H9 (cell line): Measurements from ENCODE around the gene IGFBP1. TPM values are rescaled to one million over a fixed set of nuclear protein-coding genes. Genes with fewer than 3 reads are reported as not detected.

Experiments
- DNase-seq: peaks from one replicate; pipeline ENCODE4 v3.0.0-alpha.2; 2017
- H2AFZ ChIP-seq: one replicate; pipeline ENCODE4 v1.6.1; 2013; ENCODE audit warnings: mild to moderate bottlenecking, low read length, control low read depth, moderate library complexity
- H2AK5ac ChIP-seq: 2 replicates; pipeline ENCODE4 v1.6.1; 2013; ENCODE audit warnings: low read length, control low read depth, mixed read lengths; ENCODE audit not compliant: insufficient read length
- H2BK120ac ChIP-seq: one replicate; pipeline ENCODE4 v1.6.1; 2013; ENCODE audit warnings: low read depth, mild to moderate bottlenecking, low read length, control low read depth, inconsistent platforms; ENCODE audit not compliant: poor library complexity, severe bottlenecking
- H2BK12ac ChIP-seq: 2 replicates; pipeline ENCODE4 v1.6.1; 2013; ENCODE audit warnings: low read length, control low read depth, mixed read lengths, low read depth; ENCODE audit not compliant: insufficient read length
- H2BK15ac ChIP-seq: 2 replicates; pipeline ENCODE4 v1.6.1; 2013; ENCODE audit warnings: low read depth, low read length, control low read depth
- H2BK20ac ChIP-seq: one replicate; pipeline ENCODE4 v1.6.1; 2013; ENCODE audit warnings: low read depth, mild to moderate bottlenecking, low read length, control low read depth, inconsistent platforms; ENCODE audit not compliant: poor library complexity, severe bottlenecking
- H2BK5ac ChIP-seq: 2 replicates; pipeline ENCODE4 v1.6.1; 2013; ENCODE audit warnings: low read length, control low read depth, mixed read lengths; ENCODE audit not compliant: insufficient read length
- H3K14ac ChIP-seq: 2 replicates; pipeline ENCODE4 v1.6.1; 2013; ENCODE audit warnings: low read length, control low read depth; ENCODE audit not compliant: insufficient read depth
- H3K18ac ChIP-seq: 2 replicates; pipeline ENCODE4 v1.6.1; 2013; ENCODE audit warnings: low read depth, mild to moderate bottlenecking, mixed read lengths, low read length, control low read depth; ENCODE audit not compliant: insufficient read length
- H3K23ac ChIP-seq: 2 replicates; pipeline ENCODE4 v1.6.1; 2013; ENCODE audit warnings: low read length, control low read depth, mixed read lengths, low read depth; ENCODE audit not compliant: insufficient read length
- H3K23me2 ChIP-seq: 2 replicates; pipeline ENCODE4 v1.6.1; 2013; ENCODE audit warnings: low read depth, mild to moderate bottlenecking, mixed read lengths, low read length, control low read depth; ENCODE audit not compliant: insufficient read length, poor library complexity, severe bottlenecking
- H3K27ac ChIP-seq: 2 replicates; pipeline ENCODE4 v1.5.1; 2013; ENCODE audit warnings: low read length, control low read depth, mixed read lengths, low read depth; ENCODE audit not compliant: insufficient read length
- H3K27me3 ChIP-seq: 2 replicates; pipeline ENCODE4 v1.6.1; 2013; ENCODE audit warnings: low read length, control low read depth, inconsistent platforms; ENCODE audit not compliant: insufficient read depth
- H3K4ac ChIP-seq: 2 replicates; pipeline ENCODE4 v1.6.1; 2013; ENCODE audit warnings: low read depth, mild to moderate bottlenecking, control low read depth, inconsistent platforms, low read length, moderate library complexity
- H3K4me1 ChIP-seq: 2 replicates; pipeline ENCODE4 v1.6.1; 2013; ENCODE audit warnings: low read length, control low read depth, inconsistent platforms; ENCODE audit not compliant: insufficient read depth
- H3K4me2 ChIP-seq: 2 replicates; pipeline ENCODE4 v1.6.1; 2013; ENCODE audit warnings: low read length, control low read depth, mixed read lengths; ENCODE audit not compliant: insufficient read length, insufficient read depth
- H3K56ac ChIP-seq: 2 replicates; pipeline ENCODE4 v1.6.1; 2013; ENCODE audit warnings: low read depth, mild to moderate bottlenecking, mixed read lengths, low read length, control low read depth; ENCODE audit not compliant: insufficient read length
- H3K79me1 ChIP-seq: 2 replicates; pipeline ENCODE4 v1.6.1; 2013; ENCODE audit warnings: low read depth, mild to moderate bottlenecking, moderate library complexity, low read length, control low read depth, inconsistent platforms; ENCODE audit not compliant: insufficient read depth, poor library complexity, severe bottlenecking
- H3K79me2 ChIP-seq: 2 replicates; pipeline ENCODE4 v1.6.1; 2013; ENCODE audit warnings: low read length, control low read depth, inconsistent platforms; ENCODE audit not compliant: insufficient read depth
- H3K9ac ChIP-seq: 2 replicates; pipeline ENCODE4 v1.6.1; 2013; ENCODE audit warnings: low read length, control low read depth, mixed read lengths; ENCODE audit not compliant: insufficient read length; ENCODE audit errors: extremely low read depth
- H3K9me3 ChIP-seq: one replicate; pipeline ENCODE4 v1.6.1; 2013; ENCODE audit warnings: low read depth, low read length, inconsistent platforms; ENCODE audit not compliant: control insufficient read depth
- H3T11ph ChIP-seq: one replicate; pipeline ENCODE4 v1.6.1; 2013; ENCODE audit warnings: mild to moderate bottlenecking, low read length, control low read depth, inconsistent platforms
- H4K20me1 ChIP-seq: one replicate; pipeline ENCODE4 v1.6.1; 2013; ENCODE audit not compliant: control insufficient read depth, insufficient read length, insufficient read depth
- H4K5ac ChIP-seq: 2 replicates; pipeline ENCODE4 v1.6.1; 2013; ENCODE audit warnings: low read depth, mild to moderate bottlenecking, mixed read lengths, low read length, control low read depth; ENCODE audit not compliant: insufficient read length
- H4K8ac ChIP-seq: replicated peaks from 2 replicates; pipeline ENCODE4 v1.6.1; 2013; ENCODE audit warnings: low read length, control low read depth, mixed read lengths, low read depth; ENCODE audit not compliant: insufficient read length
- H4K91ac ChIP-seq: 2 replicates; pipeline ENCODE4 v1.6.1; 2013; ENCODE audit warnings: low read depth, mild to moderate bottlenecking, moderate library complexity, mixed read lengths, low read length, control low read depth; ENCODE audit not compliant: insufficient read length
- H3K27ac Mint-ChIP-seq, 3 experiments: 2 replicates in 2 of 3; 3 replicates in 1 of 3; pipeline ENCODE4 v1.8.0; 2020 to 2021; ENCODE audit warnings: mixed read lengths in 3 of 3, mild to moderate bottlenecking in 1 of 3, moderate library complexity in 1 of 3
- H3K27me3 Mint-ChIP-seq: 2 replicates; pipeline ENCODE4 v1.8.0; 2021; ENCODE audit warnings: low read depth, mild to moderate bottlenecking, moderate library complexity, mixed read lengths
- H3K36me3 Mint-ChIP-seq, 3 experiments: 2 replicates in 2 of 3; 3 replicates in 1 of 3; pipeline ENCODE4 v1.8.0; 2020 to 2021; ENCODE audit warnings: low read depth in 3 of 3, mixed read lengths in 3 of 3; ENCODE audit not compliant: insufficient read depth in 1 of 3
- H3K4me1 Mint-ChIP-seq, 2 experiments: 2 replicates each; pipeline ENCODE4 v1.8.0; 2020; ENCODE audit warnings: mixed read lengths in 2 of 2
- H3K4me3 Mint-ChIP-seq, 2 experiments: 2 replicates in 1 of 2; 3 replicates in 1 of 2; pipeline ENCODE4 v1.8.0; 2020 to 2021; ENCODE audit warnings: mild to moderate bottlenecking in 2 of 2, mixed read lengths in 2 of 2, moderate library complexity in 1 of 2
- H3K9me3 Mint-ChIP-seq, 2 experiments: 2 replicates in 1 of 2; 3 replicates in 1 of 2; pipeline ENCODE4 v1.8.0; 2020; ENCODE audit warnings: mild to moderate bottlenecking in 2 of 2, mixed read lengths in 2 of 2, moderate library complexity in 1 of 2
- CTCF ChIP-seq: fragments of 200-600 bp; sonication (generic); conservative IDR thresholded peaks from 3 replicates; pipeline ENCODE4 v1.8.0; 2021; ENCODE audit warnings: antibody characterized with exemption, mild to moderate bottlenecking
- WGBS: extraction: QIAGEN DNeasy Blood & Tissue Kit; methylation state at CpG from one replicate; pipeline ENCODE4 v1.1.7; 2013; ENCODE audit warnings: missing lambda C conversion rate, low lambda C conversion rate, mixed read lengths; ENCODE audit not compliant: insufficient read length; ENCODE audit errors: extremely low coverage; 5-methylcytosine and 5-hydroxymethylcytosine counted together
- total RNA-seq: library from RNA; stranded (reverse); gene quantifications from 2 replicates; pipeline ENCODE4 v1.2.1, GENCODE V29; 2021

Gene IGFBP1
- total RNA-seq, 1 experiment from 2014 or later = not detected

- Histone ChIP-seq H2AK5ac (no peak overlapping the region), H2AFZ (no peak overlapping the region), H3K9me3 (no peaks in the 10 kb centered on the region), H4K91ac (no peak overlapping the region), H2BK120ac (no peak overlapping the region), H3K4ac (no peak overlapping the region), H3K79me1 (no peaks in the 10 kb centered on the region), H3K14ac (no peak overlapping the region), H3K27me3 (peaks cover 18% of the 10 kb centered on the region; the same call in 1 of the 2 replicates), H3T11ph (no peak overlapping the region), H3K4me1 (peaks cover 5% of the 10 kb centered on the region; the same call in 1 of the 2 replicates), H3K18ac (no peak overlapping the region), H3K23ac (no peak overlapping the region), H3K27ac (no peak overlapping the region), H3K4me2 (no peak overlapping the region), H4K20me1 (no peaks in the 10 kb centered on the region), H2BK5ac (no peak overlapping the region), H2BK20ac (no peak overlapping the region), H3K56ac (no peak overlapping the region), H3K9ac (no peak overlapping the region), H3K23me2 (peaks cover 14% of the 10 kb centered on the region), H3K79me2 (no peaks in the 10 kb centered on the region), H2BK12ac (no peak overlapping the region), H4K5ac (no peak overlapping the region), H4K8ac (no peak overlapping the region), H2BK15ac (no peak overlapping the region)
- no peak for DNase-seq
- peaks cover 45% of the 10 kb centered on the region for H3K27me3 Mint-ChIP-seq
- peaks cover 43 to 46% of the 10 kb centered on the region in 2 experiments for H3K4me1 Mint-ChIP-seq
- no CpG with 5 or more reads among the region's 5 CpGs for WGBS
- H3K4me3 Mint-ChIP-seq = no peak overlapping the region
- peak overlapping the region in 1 of 3 experiments; percentile 65; a peak in 1 of 7 replicates for H3K27ac Mint-ChIP-seq
- no peak for TF ChIP-seq CTCF
- H3K9me3 Mint-ChIP-seq = peaks cover 2 to 4% of the 10 kb centered on the region in 2 experiments; a peak in 2 of 5 replicates
- H3K36me3 Mint-ChIP-seq = peaks cover 0 to 5% (median 0%) of the 10 kb centered on the region in 3 experiments; a peak in 4 of 7 replicates
Observed at GRCh38 chr7:45924283-45924682, 36.0 kb downstream of the IGFBP1 start.
